NCI-H2196 treated with DMSO at 0.1 percent for 48 hours (cell line): ENCODE measurements around the gene CEMP1.

Source experiments
- DNase-seq: peaks from one replicate; lab custom pipeline; 2025; ENCODE audit not compliant: unreplicated experiment; lab: John Stamatoyannopoulos, UW

CEMP1 gene

DNA sequence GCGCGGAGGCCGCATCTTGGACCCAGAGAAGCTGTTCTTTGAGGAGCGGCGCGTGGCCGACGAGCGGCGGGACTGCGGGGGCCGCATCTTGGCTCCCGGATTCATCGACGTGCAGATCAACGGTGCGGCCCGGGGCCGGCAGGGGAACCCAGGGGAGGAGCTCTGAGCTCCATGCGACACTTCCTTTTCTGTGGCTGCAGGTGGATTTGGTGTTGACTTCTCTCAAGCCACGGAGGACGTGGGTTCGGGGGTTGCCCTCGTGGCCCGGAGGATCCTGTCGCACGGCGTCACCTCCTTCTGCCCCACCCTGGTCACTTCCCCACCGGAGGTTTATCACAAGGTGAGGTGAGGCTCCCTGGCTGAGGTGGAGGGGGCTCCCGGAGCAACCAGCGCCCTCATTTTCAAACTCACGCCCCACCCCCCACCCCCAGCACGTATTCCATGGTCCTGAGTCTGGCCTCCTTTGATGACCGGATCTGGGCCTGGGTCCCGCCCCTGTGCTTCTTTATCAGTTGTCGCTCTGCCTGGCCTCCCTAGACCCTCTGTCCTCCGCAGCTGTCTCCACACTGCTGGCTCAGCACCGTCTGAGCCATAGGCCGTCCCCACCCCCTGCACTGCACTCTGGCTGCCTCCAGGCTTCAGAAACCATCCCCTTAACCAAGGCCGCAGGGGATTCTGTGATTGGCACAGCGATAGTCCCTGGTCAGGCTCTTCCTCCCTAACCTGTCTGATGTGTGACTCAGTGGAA, 10.2 kb downstream of the CEMP1 start:
- no peak for DNase-seq

DNA sequence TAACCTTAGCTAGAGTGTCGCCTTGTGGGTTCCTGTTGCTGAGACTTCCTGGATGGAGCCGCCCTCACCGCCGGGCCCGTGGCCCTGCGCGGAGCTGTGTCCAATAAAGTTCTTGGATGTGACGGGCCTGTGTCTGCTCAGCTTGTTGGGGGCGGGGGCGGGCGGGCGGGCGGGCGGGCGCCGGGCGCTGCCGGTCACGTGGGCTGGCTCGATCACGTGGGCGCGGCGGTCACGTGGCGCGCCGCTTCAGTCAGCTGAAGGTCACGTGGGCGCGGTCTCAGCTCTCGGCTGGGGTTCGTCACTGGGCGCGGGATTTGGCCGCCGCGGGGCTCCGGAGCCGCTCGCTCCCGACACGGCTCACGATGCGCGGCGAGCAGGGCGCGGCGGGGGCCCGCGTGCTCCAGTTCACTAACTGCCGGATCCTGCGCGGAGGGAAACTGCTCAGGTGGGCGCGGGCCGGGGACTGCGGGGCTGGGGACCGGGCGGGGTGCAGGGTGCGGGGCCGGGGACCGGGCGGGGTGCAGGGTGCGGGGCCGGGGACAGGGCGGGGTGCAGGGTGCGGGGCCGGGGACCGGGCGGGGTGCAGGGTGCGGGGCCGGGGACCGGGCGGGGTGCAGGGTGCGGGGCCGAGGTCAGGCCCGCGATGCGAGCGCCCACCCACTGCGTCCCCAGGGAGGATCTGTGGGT, 11.0 kb downstream of the CEMP1 start, which contains the start of gene AMDHD2:
TSS of gene AMDHD2 (plus strand) at position 275 of the 687 bp plus-strand sequence. CDS start at position 363, 88 bp downstream.
- peak; percentile 88 for DNase-seq

DNA sequence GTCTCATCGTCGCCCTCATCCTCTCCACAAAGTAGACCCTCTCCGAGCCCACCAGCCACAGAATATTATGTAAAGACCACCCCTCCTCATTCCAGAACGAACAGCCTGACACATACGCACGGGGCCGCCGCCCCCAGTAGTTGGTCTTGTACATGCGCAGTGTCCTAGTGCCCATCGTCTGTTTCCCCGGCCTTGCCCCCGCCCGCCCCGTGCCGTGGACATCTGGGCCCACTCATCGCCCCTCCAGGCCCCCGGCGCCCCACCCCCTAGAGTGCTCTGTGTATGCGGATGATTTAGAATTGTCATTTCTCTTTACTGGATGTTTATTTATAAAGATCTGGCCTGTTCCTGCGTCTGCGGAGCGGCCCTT, 11.5 kb downstream of the CEMP1 start:
- no peak for DNase-seq

GRCh38 chr16:2518823-2519710, 12.1 kb downstream of the CEMP1 start:
- DNase-seq = no peak

- no peak for DNase-seq
Observed at GRCh38 chr16:2517954-2518605, 13.1 kb downstream of the CEMP1 start.

- no peak for DNase-seq
Observed at GRCh38 chr16:2516391-2517240, 14.6 kb downstream of the CEMP1 start.

DNA sequence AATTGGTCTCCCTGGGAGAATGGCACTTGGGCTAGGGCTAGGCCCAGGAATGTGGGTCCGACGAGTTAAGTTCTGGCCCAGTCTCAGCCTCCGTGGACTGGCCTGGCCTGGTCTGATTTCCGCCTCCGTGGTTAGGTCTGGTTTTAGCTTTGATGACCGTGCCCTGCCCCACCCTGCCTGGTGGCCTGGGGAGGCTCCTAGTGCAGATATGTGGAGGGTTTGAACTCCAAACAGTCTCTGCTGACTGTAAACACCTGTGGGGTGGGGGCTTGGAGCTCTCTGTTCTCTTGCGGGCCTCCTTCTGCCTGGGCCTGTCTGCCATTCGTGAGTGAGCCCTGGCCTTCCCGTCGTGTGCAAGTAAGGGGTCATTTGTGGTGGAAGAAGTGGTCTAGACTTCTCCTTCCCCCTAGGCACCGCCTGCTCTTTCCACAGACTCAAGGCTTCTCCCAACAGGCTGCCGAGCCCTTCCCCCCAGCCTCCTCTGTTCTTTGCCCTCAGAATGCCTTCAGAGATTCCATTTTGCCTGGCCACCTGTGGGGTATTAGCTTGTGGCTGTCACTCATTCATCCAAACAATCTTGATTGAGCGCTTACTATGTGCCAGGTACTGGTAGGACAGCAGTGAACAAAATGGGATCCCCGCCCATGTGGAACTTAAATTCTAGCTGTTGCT, 15.9 kb downstream of the CEMP1 start:
- no peak for DNase-seq

- no peak for DNase-seq
Observed at GRCh38 chr16:2514333-2515179, 16.7 kb downstream of the CEMP1 start.

GRCh38 chr16:2513405-2514332, 17.5 kb downstream of the CEMP1 start, which contains the start of gene ATP6V0C:
ATP6V0C (plus strand) TSS chr16:2513952; CDS start chr16:2514104, 152 bp downstream.
- DNase-seq = peak; percentile 91

- DNase-seq = no peak
Observed at GRCh38 chr16:2512735-2513404, 18.3 kb downstream of the CEMP1 start.

GRCh38 chr16:2511996-2512734, 19.0 kb downstream of the CEMP1 start:
- no peak for DNase-seq

- DNase-seq = no peak
Observed at GRCh38 chr16:2511128-2511800, 19.9 kb downstream of the CEMP1 start.

DNA sequence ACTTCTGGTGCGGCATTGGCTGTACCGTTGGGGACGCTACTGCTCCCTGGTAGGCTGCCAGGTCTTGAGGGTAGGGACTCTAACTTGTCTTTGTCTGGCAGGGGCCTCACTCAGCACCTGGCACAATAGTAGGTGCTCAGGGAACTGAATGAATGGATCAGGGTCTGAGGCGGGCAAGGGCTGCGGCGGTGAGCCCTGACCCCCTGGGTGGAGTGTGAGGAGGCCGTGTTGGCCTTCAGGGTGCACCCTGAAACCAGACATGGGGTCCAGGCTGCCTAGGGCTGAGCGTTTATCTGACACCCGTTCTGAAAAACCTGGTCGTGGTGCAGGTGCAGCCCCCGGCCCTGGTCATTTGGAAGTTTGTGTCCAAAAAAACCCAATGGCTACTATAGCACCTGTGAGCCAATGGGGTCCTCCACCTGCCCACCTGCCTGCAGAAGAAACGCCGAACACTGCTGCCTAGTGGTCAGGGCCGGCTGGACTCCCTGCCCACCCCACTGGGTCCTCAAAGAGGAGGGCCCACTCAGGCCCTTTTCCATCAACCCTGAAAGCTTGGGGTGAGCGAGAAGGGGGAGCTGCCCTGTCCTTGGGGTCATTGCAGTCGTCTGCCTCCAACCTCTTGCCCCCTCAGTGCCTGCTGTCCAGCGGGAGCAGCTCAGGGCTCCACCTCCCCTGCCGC, 22.3 kb downstream of the CEMP1 start:
- no peak for DNase-seq

DNA sequence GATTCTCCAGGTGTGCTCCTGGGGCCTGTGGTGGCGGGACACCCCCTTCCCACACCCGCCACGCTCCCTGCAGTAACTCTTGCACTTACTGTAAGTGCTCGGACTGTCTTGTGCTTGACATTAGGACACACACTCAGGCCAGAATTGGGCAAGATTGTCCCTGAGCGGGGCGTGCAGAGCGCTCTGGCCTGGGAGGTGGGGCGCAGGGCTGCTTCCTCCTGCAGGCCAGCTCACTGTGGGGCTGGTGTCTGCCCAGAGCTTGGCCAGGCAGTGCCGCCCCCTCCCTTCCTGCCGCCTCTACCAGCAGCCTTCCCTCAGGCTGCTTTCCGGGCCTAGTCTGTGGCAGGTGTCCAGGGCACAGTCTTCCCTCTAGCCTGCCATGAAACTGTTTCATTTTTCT, 23.5 kb downstream of the CEMP1 start:
- DNase-seq = no peak

GRCh38 chr16:2507052-2507659, 24.1 kb downstream of the CEMP1 start:
- DNase-seq = no peak
